OCI-LY7 (cell line): ENCODE measurements around the gene ITGB8. TPM values are rescaled to one million over a fixed set of nuclear protein-coding genes. Genes with fewer than 3 reads are reported as not detected.
A peak's percentile ranks its signal among the peaks of the same experiment; 100 is the strongest.

Experiments
- BruUV-seq: library from RNA; stranded (reverse); fragments of 400-500 nt; replicated peaks from 2 replicates; lab custom pipeline; 2021; lab: Mats Ljungman, UMichigan
- CTCF ChIA-PET: fragments of 300-600 bp; sonication (Branson Sonifier 250); formaldehyde crosslinking; loops from one replicate; lab custom pipeline; 2022; ENCODE audit warnings: antibody characterized with exemption; ENCODE audit not compliant: unreplicated experiment; lab: Charles Lee
- POLR2A ChIA-PET: fragments of 300-600 bp; sonication (Branson Sonifier 250); formaldehyde crosslinking; loops from one replicate; lab custom pipeline; 2022; ENCODE audit warnings: antibody characterized with exemption; lab: Charles Lee
- DNase-seq: peaks from one replicate; pipeline ENCODE4 v3.0.0-alpha.2; 2015; ENCODE audit warnings: low spot score
- H2AFZ ChIP-seq: fragments of 200-600 bp; sonication (generic), shearing (Covaris generic); 2 replicates; pipeline ENCODE4 v1.6.1; 2014; ENCODE audit warnings: mild to moderate bottlenecking, antibody characterized with exemption, low read length, moderate library complexity
- H3K27ac ChIP-seq: fragments of 200-600 bp; sonication (generic); 2 replicates; pipeline ENCODE4 v1.5.1; 2014; ENCODE audit warnings: mixed run types, low read depth, mild to moderate bottlenecking, moderate library complexity, low read length, inconsistent platforms; ENCODE audit not compliant: poor library complexity, severe bottlenecking
- H3K36me3 ChIP-seq: fragments of 200-600 bp; sonication (generic); 2 replicates; pipeline ENCODE4 v1.6.1; 2014; ENCODE audit warnings: mild to moderate bottlenecking, antibody characterized with exemption, low read length, moderate library complexity, mixed read lengths; ENCODE audit not compliant: insufficient read depth
- H3K4me1 ChIP-seq: fragments of 200-600 bp; sonication (generic); 2 replicates; pipeline ENCODE4 v1.5.1; 2014; ENCODE audit warnings: mild to moderate bottlenecking, low read length; ENCODE audit not compliant: insufficient read depth, poor library complexity, severe bottlenecking
- H3K4me2 ChIP-seq: fragments of 200-600 bp; sonication (generic); 2 replicates; pipeline ENCODE4 v1.6.1; 2014; ENCODE audit warnings: mild to moderate bottlenecking, low read length
- H3K4me3 ChIP-seq: fragments of 200-600 bp; sonication (generic); 2 replicates; pipeline ENCODE4 v1.5.1; 2014; ENCODE audit warnings: mild to moderate bottlenecking, low read depth, low read length; ENCODE audit not compliant: poor library complexity, severe bottlenecking
- H3K79me2 ChIP-seq: fragments of 200-600 bp; sonication (generic); 2 replicates; pipeline ENCODE4 v1.6.1; 2016; ENCODE audit warnings: low read depth, mild to moderate bottlenecking, low read length, moderate library complexity, mixed read lengths; ENCODE audit not compliant: insufficient read depth
- H3K9me2 ChIP-seq: fragments of 200-600 bp; sonication (generic); 2 replicates; pipeline ENCODE4 v1.6.1; 2016; ENCODE audit warnings: mild to moderate bottlenecking, low read length, mixed read lengths; ENCODE audit not compliant: insufficient read depth
- H3K9me3 ChIP-seq: fragments of 200-600 bp; sonication (generic); 2 replicates; pipeline ENCODE4 v1.6.1; 2014; ENCODE audit warnings: mild to moderate bottlenecking, mixed run types, low read length, mixed read lengths
- H4K20me1 ChIP-seq: fragments of 200-600 bp; sonication (generic); 2 replicates; pipeline ENCODE4 v1.6.1; 2014; ENCODE audit warnings: mild to moderate bottlenecking, antibody characterized with exemption, low read length, moderate library complexity, mixed read lengths; ENCODE audit not compliant: insufficient read depth
- EZH2phosphoT487 ChIP-seq: fragments of 200-600 bp; sonication (generic); IDR thresholded peaks from 2 replicates; pipeline ENCODE4 v1.6.1; 2018; ENCODE audit warnings: low read depth, borderline replicate concordance, mild to moderate bottlenecking, mixed run types, antibody characterized with exemption, low read length, moderate library complexity, mixed read lengths
- intact Hi-C: fragments of 100-400 bp; cut with micrococcal nuclease; formaldehyde crosslinking; loops from one replicate; pipeline ENCODE4 v1.10.0; 2022; ENCODE audit not compliant: unreplicated experiment
- total RNA-seq, 2 experiments: library from RNA; depleted of rRNA in 1 of 2; stranded (reverse); fragments of >200 nt in 1 of 2; shearing (Covaris generic) in 1 of 2; gene quantifications; 2 replicates each; pipeline ENCODE4 v1.2.3, GENCODE V29; 2014 to 2022
- TF ChIP-seq, protein P1 (sequence below): fragments of 200-600 bp; sonication (generic); conservative IDR thresholded peaks from 2 replicates; pipeline ENCODE4 v1.5.1; 2014; ENCODE audit warnings: mild to moderate bottlenecking, antibody characterized with exemption, low read length, moderate library complexity, mixed read lengths

ITGB8 gene
- total RNA-seq, 2 experiments from 2014 or later, result not detected

DNA sequence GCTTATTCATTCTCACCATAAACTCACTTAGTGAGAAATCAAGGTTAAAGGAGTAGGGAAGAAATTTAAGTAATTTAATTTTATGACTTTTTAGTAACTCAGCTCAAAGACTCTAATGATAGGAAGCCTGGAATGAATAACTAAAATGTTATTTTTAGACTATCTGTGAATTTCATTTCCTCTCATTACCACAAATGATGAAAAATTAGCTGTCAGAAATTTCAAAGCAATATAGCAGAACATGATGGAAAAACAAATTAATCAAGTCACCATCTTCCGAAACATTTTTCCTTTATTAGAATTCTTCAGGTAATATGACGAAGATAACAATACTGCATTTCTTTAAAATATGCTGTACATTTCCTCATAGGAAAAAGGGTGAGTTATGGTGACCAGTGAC, 2.7 kb upstream of the ITGB8 start:
- Histone ChIP-seq H3K4me2 (no peak overlapping the region), H3K4me3 (no peak overlapping the region), H3K4me1 (peaks cover 10% of the 10 kb centered on the region), H4K20me1 (no peaks in the 10 kb centered on the region), H3K9me2 (no peaks in the 10 kb centered on the region), H3K36me3 (no peaks in the 10 kb centered on the region), H3K27ac (no peak overlapping the region), H3K9me3 (no peaks in the 10 kb centered on the region), H2AFZ (no peak overlapping the region), H3K79me2 (no peaks in the 10 kb centered on the region)
- intact Hi-C loops, result no loop called here
- DNase-seq, result no peak
- BruUV-seq, result no TSS peak
- ChIA-PET POLR2A (interaction anchor here (0.7 to 0.8 kb wide), 2 partner anchors 28 to 53 kb away, joined by 3 read pairs; no protein-coding TSS in a partner anchor), CTCF (no interaction called here)
- no peak for TF ChIP-seq EZH2phosphoT487
- TF ChIP-seq, protein P1, sequence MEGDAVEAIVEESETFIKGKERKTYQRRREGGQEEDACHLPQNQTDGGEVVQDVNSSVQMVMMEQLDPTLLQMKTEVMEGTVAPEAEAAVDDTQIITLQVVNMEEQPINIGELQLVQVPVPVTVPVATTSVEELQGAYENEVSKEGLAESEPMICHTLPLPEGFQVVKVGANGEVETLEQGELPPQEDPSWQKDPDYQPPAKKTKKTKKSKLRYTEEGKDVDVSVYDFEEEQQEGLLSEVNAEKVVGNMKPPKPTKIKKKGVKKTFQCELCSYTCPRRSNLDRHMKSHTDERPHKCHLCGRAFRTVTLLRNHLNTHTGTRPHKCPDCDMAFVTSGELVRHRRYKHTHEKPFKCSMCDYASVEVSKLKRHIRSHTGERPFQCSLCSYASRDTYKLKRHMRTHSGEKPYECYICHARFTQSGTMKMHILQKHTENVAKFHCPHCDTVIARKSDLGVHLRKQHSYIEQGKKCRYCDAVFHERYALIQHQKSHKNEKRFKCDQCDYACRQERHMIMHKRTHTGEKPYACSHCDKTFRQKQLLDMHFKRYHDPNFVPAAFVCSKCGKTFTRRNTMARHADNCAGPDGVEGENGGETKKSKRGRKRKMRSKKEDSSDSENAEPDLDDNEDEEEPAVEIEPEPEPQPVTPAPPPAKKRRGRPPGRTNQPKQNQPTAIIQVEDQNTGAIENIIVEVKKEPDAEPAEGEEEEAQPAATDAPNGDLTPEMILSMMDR, result no peak

DNA sequence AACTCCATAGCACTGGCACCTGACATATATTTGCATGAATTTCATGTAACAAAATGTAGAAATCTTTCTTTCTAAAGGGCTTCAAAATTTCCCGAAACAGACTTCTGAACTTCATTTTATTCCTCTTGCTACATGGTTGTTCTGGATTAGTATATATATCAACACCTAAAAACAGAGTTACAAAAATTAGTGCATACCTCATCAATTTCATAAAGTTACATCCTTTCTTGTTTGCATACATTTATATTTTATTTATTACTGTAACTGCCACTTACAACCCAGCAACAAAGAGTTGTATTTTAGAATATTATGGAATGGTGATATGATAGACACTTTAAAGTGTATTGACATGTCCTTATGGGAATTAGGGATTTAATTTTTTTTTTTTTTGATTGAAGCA, 2.0 kb upstream of the ITGB8 start:
- Histone ChIP-seq H3K4me1 (peaks cover 10% of the 10 kb centered on the region), H3K27ac (no peak overlapping the region), H3K9me2 (no peaks in the 10 kb centered on the region), H3K9me3 (no peaks in the 10 kb centered on the region), H3K79me2 (no peaks in the 10 kb centered on the region), H2AFZ (no peak overlapping the region), H3K36me3 (no peaks in the 10 kb centered on the region), H3K4me2 (no peak overlapping the region; the same call in 1 of the 2 replicates), H4K20me1 (no peaks in the 10 kb centered on the region), H3K4me3 (no peak overlapping the region)
- no peak for DNase-seq
- ChIA-PET CTCF (no interaction called here), POLR2A (no interaction called here)
- intact Hi-C loops, result no loop called here
- BruUV-seq, result no TSS peak
- no peak for TF ChIP-seq EZH2phosphoT487
- TF ChIP-seq, protein P1, result no peak

DNA sequence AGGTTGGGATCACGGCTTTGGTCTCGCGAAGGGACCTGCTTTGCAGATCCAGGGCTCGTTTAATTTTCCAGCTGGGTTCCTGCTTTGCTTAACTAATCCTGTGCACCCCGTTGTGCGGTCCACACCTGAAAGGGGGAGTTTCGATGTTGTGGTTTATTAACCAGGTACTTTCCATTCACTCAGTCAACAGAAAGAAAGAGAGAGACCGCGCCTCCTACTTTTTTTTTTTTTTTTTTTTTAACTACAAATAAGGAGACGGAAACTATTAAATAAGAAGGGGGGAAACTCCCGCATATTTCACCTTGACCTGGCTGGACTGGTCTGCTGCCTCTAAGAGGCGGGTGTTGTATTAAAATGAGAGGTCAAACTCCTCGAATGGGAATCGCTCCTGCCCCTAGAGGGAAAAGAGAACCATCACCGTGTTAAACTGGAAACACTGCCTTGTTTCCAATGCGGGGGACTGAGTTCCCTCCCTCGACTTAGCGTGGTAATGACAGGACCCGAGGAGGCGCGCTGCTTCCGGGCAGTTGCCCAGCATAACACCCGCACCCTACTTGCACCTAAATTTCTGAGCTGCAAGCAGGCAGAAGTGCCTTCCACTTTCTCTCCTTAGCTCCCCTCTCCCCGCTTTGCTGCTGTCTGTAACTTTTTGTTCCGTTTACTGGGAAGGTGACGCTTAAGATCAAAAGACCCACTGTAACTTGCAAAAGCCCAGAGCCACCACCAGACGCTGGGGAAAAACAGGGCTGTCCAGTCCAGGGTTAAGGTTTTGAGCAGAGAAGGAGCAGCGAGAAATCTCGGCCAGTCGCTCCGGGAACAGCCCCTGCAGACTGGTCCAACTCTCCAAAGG, 1.1 kb upstream of the ITGB8 start:
- Histone ChIP-seq H3K27ac (no peak overlapping the region), H3K4me1 (peaks cover 10% of the 10 kb centered on the region), H4K20me1 (no peaks in the 10 kb centered on the region), H3K9me3 (no peaks in the 10 kb centered on the region), H3K4me2 (peak overlapping the region; percentile 78), H3K4me3 (peak overlapping the region; percentile 29), H3K9me2 (no peaks in the 10 kb centered on the region), H3K79me2 (no peaks in the 10 kb centered on the region), H2AFZ (peak overlapping the region; percentile 53; the same call in 1 of the 2 replicates), H3K36me3 (no peaks in the 10 kb centered on the region)
- intact Hi-C loops, result loop anchor here (5.0 kb wide), 1 partner anchor 268 kb away; no protein-coding TSS in a partner anchor
- TF ChIP-seq EZH2phosphoT487, result no peak
- TF ChIP-seq, protein P1, result no peak
- ChIA-PET CTCF (interaction anchor here (0.6 kb wide), 2 partner anchors 16 to 225 kb away, joined by 3 read pairs; no protein-coding TSS in a partner anchor), POLR2A (no interaction called here)
- BruUV-seq, result no TSS peak
- DNase-seq, result no peak
